HG02973 (cell line): ENCODE data around the gene HPSE2.

Experiments used
- ATAC-seq: cut with Tn5 transposase; IDR thresholded peaks from one replicate; pipeline ENCODE4 v1.9.1; 2021; ENCODE audit warnings: moderate library complexity; ENCODE audit not compliant: unreplicated experiment

HPSE2 gene

DNA sequence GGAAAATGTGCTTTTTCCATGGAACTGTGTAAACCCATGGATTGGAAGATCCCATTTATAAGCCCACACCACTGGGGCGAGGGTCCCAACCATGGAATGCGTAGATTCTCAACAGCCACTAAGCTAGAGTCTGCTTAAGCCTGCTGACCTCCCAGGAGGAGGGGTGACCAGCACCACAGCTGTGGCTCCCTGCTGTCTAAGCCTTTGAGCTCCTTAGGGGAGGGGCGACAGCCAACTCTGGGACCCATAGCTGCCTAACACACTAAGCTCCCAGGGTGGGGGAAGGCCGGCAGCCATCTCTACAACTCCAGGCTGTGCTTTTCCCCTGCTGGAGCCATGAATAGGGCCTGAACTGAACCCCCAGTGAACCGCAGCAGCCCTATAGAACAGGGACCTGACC is 539.1 kb downstream of the HPSE2 start:
- ATAC-seq = no peak

DNA sequence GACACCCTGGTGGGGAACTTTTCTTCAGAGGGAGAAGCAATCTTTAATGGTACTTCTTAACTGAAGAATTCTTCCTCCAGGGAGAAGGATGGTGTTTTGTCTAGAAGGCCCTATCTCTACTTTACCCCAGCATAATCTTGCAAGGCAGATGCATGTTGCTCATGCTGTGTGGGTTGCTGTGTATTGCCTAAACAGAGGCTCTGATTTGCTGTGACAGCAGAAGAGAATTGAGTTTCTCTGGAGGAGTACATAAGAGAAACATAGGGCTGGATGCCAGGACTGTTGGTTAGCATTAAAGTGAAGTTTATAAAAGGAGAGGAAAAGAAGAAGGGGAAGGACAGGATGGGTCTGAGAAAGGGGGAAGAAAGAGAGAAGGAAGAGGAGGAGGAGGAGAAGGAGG is 540.8 kb downstream of the HPSE2 start:
- no peak for ATAC-seq

DNA sequence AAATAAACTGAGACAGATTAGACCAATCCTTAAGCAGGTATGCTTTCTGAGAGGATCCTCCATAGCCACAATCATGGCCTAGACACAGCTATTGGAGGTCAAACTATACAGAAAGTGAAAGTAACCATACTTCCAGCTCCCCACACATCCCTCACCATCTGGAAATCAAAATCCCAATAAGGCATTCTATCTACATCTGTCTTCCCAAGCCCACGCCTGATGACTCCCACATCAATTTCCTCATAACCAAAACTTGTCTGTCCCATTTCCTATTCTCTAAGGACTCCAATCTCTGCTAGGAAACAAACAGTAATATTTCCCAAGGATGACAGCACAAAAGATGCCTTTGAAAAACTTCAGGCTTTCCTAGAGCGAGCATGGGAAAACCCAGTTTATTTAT is 541.6 kb downstream of the HPSE2 start:
- no peak for ATAC-seq

DNA sequence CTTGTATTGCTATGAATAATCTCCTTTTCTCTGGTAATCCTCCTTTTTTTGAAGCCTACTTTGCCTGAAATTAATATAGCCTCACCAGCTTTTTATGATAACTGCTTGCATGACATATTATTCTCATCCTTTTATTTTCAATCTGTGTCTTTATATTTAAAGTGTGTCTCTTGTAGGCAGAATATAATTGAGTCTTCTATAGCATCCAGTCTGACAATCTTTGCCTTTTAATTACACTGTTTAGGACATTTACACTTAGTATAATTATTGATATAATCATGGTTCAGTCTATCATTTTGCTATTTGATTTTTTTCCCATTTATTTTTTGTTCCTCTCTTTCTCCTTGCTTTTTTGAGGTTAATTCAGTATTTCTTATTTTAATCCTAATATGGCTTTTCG is 548.0 kb downstream of the HPSE2 start:
- no peak for ATAC-seq

DNA sequence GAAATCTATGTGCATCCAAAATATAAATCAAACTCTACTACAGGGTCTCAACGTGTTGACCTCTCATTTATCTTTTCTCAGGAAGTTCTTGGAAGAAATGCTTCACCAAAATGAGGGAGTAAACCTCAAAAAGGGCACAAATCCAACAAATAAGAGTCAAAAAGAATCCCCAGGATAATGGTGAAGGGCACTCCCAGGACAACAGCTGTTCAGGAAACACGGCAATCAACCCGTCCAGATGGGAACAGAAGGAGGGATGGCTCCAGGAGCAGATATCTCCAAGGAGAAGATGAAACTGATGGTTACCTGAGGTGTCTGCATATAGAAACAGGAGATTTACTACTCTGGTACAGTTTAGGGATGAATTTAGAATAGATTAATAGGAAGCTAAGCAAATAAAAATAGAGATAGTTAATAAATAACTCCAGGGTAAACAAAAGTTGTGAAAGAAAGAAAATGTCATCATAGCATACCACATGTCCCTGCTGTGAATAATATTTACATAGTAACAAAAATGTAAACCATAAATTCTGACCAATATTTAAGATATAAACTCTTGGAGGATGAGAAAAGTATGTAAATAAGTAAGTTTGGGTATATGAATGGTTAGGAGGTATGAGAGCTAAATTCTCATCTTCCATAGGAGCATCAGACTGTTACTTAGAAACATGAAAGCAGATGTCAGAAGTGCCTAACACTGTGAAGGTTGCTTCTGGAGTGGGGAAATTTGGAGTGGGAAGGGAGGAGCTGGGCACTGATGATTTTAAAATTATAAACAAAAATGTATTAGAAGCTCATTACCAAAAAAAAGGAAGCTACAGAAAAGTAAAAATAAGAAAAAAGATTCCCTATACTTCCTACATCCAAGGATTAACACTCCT is 551.4 kb downstream of the HPSE2 start:
- ATAC-seq = no peak

DNA sequence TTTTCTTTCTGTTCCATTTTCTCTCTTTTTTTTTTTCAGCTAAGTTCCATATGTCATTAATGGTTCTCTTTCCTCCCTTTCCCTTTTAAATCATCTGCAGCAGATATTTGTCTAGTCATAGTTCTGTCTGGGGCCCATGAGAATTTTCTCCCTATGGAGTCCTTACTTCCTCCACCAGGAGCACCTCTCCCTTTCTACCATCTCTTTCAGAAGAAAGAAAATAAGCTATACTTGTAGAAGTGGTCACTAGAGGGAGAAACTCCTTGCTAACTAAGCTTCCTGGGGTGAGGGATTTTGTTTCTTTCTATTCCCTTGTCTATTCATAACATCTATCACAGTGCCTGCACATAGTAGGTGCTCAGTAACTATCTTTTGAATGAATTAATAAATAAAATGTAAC is 558.8 kb downstream of the HPSE2 start:
- ATAC-seq = no peak

DNA sequence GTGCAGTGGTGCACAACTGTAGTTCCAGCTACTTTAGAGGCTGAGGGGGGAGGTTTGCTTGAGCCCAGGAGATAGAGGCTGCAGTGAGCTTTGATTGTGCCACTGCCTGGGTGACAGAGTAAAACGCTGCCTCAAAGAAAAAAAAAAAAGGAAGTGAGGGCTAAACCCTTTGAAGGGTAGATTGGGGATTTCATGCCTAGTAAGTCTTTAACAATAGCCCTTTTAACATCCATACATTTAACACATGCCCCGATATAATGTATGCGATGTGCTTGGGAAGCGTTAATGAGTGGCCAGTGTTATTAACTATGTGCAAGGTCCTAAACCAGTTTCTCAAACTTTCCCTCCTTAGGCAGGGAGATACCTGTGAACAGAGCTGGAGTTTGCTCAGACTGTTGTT is 559.8 kb downstream of the HPSE2 start:
- no peak for ATAC-seq

DNA sequence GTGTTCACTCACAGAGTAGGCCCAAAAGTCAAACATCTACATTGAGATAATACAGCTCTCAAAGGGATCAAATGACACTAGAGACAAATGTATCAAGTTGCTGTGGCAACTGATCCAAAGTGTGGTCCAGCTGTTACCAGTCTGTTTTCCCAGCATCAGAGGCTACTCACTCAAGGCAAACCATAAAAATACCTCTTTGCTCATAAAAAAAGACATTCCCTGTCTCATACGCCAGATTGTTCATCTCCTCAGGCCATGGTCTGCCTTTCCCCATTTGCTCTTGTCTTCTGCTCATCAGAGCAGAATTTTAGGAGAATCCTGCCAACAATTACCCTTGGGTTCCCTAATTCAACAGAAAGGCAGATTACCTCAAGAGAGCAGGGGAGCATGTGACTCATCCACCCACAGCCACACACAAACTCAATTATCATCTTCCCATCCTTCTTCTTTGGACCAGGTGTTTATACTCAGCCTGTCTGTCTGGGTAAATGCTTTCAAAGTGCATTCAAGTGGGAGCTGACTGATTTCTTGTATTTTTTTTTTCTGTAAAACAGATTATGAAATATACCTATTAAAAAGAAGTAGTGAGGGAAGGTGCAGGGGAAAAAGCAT is 562.4 kb downstream of the HPSE2 start:
- no peak for ATAC-seq

DNA sequence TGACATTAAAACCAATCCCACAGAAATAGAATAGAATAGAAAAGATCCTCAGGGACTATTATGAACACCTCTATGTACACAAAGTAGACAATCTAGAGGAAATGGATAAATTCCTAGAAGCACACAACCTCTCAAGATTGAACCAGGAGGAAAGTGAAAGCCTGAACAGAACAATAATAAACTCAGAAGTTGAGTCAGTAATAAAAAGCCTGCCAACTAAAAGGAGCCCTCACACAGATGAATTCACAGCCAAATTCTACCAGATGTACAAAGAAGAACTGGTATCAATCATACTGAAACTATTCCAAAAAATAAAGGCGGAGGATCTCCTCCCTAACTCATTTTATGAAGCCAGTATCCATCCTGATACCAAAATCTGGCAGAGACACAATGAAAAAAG is 568.6 kb downstream of the HPSE2 start:
- no peak for ATAC-seq

DNA sequence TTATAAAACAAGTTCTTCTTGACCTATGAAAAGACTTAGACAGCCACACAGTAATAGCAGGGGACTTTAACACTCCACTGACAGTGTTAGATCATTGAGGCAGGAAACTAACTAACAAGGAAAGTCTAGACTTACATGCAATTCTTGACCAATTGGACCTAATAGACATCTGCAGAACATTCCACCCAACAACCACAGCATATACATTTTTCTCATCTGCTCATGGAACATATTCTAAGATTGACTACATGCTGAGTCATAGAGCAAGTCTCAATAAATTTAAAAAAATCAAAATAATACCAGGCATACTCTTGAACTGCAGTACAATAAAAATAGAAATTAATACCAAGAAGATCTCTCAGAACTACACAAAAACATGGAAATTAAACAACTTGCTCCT is 569.4 kb downstream of the HPSE2 start:
- no peak for ATAC-seq

DNA sequence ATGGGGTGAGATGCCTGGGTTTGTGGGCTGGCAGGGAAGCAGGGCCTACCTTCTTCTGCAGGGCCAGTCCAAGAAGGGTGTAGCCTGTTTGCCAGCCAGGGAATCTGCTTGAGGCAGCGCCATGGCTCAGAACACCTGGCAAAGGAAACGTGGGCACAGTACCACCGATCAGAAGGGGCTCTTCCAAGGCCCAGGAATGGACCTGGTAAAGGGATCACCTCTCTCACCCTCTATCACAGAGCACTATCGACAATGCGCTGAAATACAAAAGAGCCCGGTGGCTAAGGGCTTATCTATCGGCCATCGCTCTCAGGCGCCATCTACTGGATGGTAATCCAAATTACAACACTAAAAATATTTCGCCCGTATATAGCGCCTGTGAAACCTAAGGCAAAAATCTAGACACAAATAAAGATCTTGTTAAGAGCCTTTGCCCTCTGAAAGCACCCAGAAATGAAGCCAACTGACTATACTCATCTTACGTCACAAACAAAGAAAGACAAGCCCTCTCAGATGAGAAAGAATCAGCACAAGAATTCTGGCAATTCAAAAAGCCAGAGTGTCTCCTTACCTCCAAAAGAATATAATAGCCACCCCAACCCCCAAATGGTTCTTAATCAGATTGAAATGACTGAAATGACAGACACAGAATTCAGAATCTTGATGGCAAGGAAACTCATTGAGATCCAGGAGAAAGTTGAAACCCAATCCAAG is 571.2 kb downstream of the HPSE2 start:
- ATAC-seq = peak; percentile 62

DNA sequence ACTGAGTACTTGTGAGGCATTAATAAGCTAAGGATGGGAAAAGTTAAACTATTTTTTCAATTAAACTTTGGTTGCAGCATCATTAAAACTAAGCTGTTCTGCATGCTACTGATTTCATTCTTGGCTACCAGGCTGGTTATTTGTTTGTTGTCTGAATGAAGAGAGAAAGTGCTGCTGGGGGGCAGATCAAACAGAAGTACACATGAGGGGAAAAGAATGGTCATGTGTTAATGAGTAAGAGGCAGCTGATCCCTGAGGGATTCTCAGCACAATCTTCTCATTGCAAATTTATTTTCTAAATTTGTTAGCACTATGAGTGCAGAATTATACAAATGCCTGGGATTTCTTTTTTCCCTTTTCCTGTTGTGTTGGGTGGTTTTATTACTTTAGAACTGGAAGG is 575.7 kb downstream of the HPSE2 start:
- no peak for ATAC-seq

DNA sequence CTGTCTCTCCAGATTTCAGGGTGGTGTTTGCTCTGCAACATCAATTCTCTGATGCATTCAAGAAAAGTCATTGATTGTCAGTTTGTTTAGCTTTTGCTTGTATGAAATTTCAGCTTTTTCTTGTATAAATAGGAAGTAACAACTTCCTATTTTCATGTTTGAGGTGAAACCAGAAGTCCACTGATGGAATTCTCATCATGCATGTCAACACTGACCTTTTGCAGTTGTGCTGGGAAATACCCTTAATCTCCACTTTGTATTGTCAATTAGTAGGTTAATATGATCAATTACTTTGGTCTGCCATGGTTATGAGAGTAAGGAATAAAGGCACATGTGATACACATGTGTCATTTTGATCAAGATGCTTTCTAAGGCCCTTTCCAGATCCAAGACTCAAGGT is 580.2 kb downstream of the HPSE2 start:
- ATAC-seq = no peak

DNA sequence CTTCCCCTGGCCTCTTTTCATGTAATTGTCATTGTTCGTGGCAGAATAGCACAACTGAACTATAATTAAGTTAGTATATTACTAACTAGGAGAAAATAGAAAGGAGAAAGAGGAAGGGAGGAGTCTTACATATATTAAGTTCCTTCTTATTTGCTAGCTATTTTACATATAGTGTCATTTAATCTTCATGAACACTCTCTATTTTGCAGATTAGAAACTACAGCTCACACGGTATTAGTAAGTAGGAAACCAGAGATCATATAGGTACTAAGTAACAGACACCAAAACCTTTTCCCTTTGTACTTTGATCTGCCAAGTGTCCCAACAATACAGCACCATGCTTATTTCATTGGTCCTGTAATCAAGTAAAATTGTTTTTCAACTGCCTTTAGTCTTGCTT is 586.5 kb downstream of the HPSE2 start:
- ATAC-seq = no peak

DNA sequence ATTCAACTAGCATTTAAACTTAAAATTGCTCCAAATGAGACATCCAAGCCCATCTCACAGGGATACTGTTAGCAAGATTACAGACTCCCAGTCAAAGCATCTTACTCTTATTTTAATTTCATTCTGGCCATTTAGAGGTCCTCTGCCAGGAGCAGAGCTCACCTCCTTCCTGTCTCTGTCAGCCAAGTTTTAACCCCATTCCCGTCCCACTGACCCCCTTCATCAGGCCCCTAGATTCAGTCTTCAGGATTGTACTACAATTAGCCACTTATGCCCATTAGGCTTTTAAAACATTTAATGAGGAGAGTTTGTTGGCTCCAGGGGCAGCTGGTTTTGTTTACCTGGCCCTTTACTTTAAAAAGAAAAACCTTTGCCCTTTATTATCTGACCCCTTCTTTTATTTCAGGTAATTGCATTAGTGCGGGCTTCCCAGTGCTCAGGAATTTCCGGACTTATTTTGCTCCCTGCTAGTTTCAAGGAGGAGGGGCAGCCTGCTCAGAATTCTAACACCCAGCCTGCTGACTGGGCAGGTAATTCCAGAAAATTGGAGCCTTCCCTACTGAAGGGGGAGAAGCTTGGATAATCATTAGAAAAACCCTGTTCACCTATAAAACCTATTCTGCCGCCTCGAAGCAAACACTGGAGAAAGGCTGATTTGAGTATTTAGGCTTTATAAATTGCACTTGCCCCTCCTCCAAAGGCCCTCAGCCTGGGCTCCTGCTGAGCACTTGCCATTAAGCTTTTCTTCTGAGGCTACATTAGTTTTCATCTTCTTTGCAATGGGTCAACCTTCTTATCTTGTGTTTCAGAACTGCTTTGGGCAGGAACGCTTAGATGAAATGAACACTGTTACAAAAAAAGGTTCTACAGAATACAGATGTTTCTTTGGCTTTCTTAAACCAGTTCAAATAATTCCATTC is 588.4 kb downstream of the HPSE2 start:
- ATAC-seq = no peak

DNA sequence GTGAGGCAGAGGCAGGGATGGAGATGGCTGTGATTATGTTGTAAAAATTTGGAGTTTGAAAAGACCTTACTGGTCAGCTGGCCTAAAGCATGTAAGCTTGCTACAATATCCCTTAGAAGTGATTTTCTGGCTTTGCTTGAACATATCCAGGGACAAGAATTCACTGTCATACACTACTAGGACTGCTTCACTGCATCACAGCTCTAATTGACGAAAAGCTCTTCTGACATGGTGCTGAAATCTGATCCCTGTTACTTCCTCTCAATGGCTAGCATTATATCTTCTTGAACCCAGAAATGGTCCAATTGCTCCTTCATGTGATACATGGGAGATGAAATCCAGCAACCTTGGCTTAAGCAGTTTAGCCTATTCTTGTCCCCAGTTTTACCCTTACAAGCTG is 591.2 kb downstream of the HPSE2 start:
- ATAC-seq = no peak

DNA sequence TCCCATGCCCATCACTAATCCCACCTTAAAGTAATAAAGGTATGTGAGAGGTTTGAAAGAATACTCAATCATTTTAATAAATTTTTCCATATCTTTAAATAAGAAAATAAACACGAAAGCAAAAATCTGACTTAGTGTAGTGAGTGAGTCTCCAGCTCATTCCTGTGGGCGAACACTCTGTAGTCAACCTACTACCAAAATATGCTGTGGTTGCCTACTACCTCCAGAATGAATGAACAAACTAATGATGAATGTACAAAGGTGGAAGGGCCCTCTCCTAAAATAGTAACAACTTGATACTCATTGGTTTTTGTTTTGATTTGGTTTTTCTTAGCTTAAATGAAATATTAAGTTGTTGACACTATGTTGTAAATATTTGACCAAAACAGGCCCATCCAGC is 593.4 kb downstream of the HPSE2 start:
- no peak for ATAC-seq

DNA sequence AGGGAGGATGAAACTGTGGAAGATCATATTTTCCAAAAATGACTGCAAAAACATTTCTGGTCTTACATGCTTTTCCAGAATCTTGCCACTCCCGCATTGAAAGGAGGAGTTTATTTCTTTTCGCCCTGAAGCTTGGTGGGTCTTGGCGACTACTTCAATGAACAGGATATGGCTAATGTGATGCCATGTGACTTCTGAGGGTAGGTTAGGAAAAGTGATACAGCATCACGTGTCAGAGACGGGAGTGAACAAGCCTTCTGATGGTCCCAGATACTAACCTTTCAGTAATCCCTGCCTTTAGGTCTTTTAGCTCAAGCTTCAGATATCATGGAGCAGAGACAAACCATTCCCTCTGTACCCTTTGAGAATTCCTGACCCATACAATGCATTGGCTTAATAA is 596.7 kb downstream of the HPSE2 start:
- no peak for ATAC-seq

DNA sequence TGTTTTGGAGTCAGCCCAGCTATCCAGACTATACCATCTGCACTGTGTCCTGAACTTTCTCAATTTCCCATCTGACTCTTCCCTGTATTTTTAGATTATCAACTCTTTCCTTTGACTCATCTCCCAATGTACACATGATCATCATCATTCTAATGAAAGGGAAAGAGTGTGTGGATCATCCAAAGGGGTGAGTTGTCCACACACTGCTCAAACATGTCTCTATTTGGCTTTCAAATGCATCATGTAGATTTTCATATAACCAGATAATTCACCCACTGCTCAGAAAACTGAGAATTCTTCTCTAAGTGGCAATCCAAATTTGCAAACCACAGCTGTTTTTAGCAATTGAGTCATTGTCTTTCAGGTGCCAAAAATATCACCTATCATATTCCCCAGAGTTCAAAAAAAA is 598.7 kb downstream of the HPSE2 start:
- ATAC-seq = no peak

DNA sequence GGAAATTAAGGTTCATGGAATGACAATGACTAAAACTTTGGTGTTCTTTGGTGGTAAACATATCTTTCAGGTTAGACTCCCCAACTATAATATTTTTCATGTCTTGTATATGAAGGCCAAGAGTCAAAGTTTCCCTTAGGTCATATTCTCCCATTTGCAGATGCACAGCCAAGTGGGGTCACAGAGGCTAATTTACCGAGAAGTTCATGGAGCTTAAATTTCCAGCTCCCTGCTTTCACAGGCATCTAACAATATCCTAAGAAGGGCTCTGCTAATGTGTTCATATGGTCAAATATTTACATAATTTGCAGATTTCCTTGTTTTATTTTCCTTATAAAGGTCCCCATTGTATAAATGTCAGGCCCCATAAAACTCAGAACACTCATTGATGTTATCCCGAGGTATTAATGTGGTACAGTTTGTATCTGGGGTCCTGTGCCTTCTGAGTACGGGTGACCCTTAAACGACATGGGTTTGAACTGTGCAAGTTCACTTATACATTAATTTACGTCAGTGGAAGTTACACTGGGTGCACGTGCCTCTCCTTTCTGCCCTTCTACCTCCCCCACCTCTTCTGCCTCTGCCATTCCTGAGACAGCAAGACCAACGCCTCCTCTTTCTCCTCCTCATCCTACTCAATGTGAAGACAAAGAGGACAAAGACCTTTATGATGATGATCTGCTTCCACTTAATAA is 603.0 kb downstream of the HPSE2 start:
- ATAC-seq = no peak
